GM19239 (cell line): ENCODE results near the gene ZNF90.
"Not testable (repeated sequence)": the region's sequence is repeated elsewhere in the genome, so short reads cannot be mapped to it uniquely, and the experiment has no call there.

Experiments used
- DNase-seq: peaks from one replicate; pipeline ENCODE4 v3.0.0; 2011; ENCODE audit warnings: low spot score; ENCODE audit not compliant: insufficient read length
- FAIRE-seq: peaks from 2 replicates; lab custom pipeline; 2011; peaks lifted over from hg19 to GRCh38; lab: Jason Lieb, UNC

The ZNF90 gene

GRCh38 chr19:20077791-20078463 is at the start of gene ZNF90:
Gene ZNF90, plus strand, starts transcription at chr19:20078000. Its CDS starts 133 bp downstream, at chr19:20078133.
- DNase-seq (peak; percentile 61), FAIRE-seq (peak; percentile 92)

- DNase-seq (no peak), FAIRE-seq (no peak)
Measured at GRCh38 chr19:20028611-20029010, 49.2 kb upstream of the ZNF90 start.

GRCh38 chr19:20035935-20036334 is 41.9 kb upstream of the ZNF90 start:
- FAIRE-seq: no peak
- no peak for DNase-seq

GRCh38 chr19:20038358-20039202 is 39.2 kb upstream of the ZNF90 start:
- no peak for DNase-seq
- peak; percentile 11 for FAIRE-seq

GRCh38 chr19:20039203-20039723 is 38.5 kb upstream of the ZNF90 start, which contains the start of gene ZNF682:
Gene ZNF682, minus strand, starts transcription at chr19:20039505. Its CDS starts 160 bp downstream, at chr19:20039345.
- DNase-seq: peak; percentile 70
- FAIRE-seq: peak; percentile 90

- FAIRE-seq: no peak
Measured at GRCh38 chr19:20044663-20045062, 33.1 kb upstream of the ZNF90 start.

GRCh38 chr19:20045742-20046141 is 32.1 kb upstream of the ZNF90 start:
- not testable (repeated sequence) for DNase-seq

More at GRCh38 chr19:20044663-20045062, 33.1 kb upstream of the ZNF90 start:
- DNase-seq: no peak

GRCh38 chr19:20051841-20052768 is 25.7 kb upstream of the ZNF90 start:
- FAIRE-seq (peak; percentile 90), DNase-seq (peak; percentile 20)

More at GRCh38 chr19:20045742-20046141, 32.1 kb upstream of the ZNF90 start:
- FAIRE-seq: not testable (repeated sequence)

- DNase-seq, FAIRE-seq: not testable (repeated sequence)
Measured at GRCh38 chr19:20058738-20059137, 19.1 kb upstream of the ZNF90 start.

- DNase-seq (no peak), FAIRE-seq (no peak)
Measured at GRCh38 chr19:20060282-20060681, 17.5 kb upstream of the ZNF90 start.

GRCh38 chr19:20066861-20067260 is 10.9 kb upstream of the ZNF90 start:
- FAIRE-seq (no peak), DNase-seq (no peak)

- FAIRE-seq (no peak), DNase-seq (no peak)
Measured at GRCh38 chr19:20067943-20068342, 9.9 kb upstream of the ZNF90 start.

GRCh38 chr19:20068559-20068958 is 9.2 kb upstream of the ZNF90 start:
- not testable (repeated sequence) for DNase-seq, FAIRE-seq

GRCh38 chr19:20070691-20071090 is 7.1 kb upstream of the ZNF90 start:
- no peak for DNase-seq
- FAIRE-seq: no peak

- no peak for FAIRE-seq
- no peak for DNase-seq
Measured at GRCh38 chr19:20072936-20073335, 4.9 kb upstream of the ZNF90 start.

- DNase-seq (no peak), FAIRE-seq (no peak)
Measured at GRCh38 chr19:20078581-20079031, 806 bp downstream of the ZNF90 start.

- no peak for DNase-seq
- no peak for FAIRE-seq
Measured at GRCh38 chr19:20079476-20079875, 1.7 kb downstream of the ZNF90 start.

- no peak for FAIRE-seq
Measured at GRCh38 chr19:20080656-20081055, 2.9 kb downstream of the ZNF90 start.

GRCh38 chr19:20082232-20082833 is 4.5 kb downstream of the ZNF90 start:
- not testable (repeated sequence) for FAIRE-seq, DNase-seq

More at GRCh38 chr19:20080656-20081055, 2.9 kb downstream of the ZNF90 start:
- no peak for DNase-seq
